Stimulated activated CD4-positive, alpha-beta T cell treated with anti-CD3 and anti-CD28 coated beads, TNF-alpha, amount 100 ng/mL, for 24 hours (primary cell): Measurements from ENCODE around the gene ITGA3.

Experiments used
- DNase-seq, 3 experiments: peaks; one replicate each; pipeline ENCODE4 v3.0.0-alpha.2; 2020; ENCODE audit warnings: low read depth in 3 of 3

The ITGA3 gene

DNA sequence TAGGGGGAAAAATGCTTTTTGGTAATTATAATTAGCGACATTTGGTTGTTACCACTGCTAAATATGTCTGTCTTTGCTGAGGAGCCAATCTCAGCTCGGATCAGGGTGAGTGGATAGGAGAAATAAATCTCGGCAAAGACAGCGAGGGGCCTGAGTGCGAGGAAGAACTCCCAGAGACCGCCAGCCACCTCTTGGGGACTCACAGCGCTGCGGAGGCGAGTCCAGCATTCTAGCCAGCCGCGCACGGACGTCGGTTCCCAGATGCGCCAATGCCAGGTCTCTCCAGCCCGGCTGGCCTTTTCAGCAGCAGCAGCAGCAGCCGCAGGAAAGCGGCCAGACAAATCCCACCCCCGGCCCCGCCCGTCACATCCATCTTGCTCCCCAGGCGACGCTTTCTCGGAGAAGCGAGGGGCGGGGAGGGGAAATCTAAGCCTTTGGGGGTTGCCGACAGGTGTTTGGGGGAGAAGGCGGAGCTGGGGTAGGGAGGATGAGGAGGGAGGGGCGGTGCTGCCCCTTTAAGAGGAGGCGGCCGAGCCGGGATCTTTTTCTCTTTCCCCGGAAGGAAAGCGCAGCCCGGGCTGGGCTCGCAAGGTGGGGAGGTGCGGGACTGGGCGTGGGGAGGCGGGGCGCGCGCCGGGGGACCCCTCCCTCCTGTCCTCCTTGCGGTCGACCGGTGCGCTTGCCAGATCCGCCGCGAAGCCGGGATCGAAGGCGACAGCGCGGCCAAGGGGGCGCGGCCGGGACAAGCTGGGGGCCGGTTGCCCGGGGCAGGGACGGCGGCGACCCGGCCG, at the start of gene ITGA3:
Gene ITGA3 (plus strand): TSS at position 685 of the 791 bp plus-strand sequence. CDS start 330 bp downstream, outside the sequence.
- peak; percentile 23 to 73 (median 37) for DNase-seq

DNA sequence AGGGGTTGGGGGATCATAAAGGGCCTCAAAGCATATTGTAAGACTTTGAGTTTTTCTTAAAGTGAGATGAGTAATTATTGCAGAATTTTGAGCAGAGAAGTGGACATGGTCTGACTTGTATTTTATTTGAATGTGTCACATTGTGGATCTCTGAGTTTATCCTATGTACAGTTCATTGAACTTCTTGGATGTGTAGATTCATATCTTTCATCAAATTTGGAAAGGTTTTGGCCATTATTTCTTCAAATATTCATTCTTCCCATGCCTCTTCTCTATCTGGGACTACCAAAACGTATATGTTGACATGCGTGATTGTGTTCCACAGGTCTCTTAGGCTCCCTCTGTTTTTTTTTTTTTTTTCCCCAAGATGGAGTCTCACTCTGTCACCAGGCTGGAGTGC, 46.6 kb upstream of the ITGA3 start:
- no peak for DNase-seq

DNA sequence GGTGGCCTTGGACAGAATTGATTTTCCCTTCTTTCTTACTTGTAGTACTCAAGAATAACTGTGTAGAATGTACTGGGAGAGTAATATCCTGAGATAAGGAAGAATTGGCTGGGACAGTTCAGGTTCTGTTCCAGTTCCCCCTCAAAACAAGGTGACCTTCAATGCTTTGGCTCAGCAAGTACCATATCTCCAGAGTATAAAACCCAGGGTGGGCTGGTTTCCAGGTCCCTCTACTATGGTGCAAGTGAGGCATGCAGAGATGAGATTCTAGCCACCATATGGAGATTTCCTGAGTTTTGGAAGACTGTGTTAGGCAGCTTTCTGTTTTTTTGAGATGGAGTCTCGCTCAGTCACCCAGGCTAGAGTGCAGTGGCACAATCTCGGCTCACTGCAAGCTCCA, 42.8 kb upstream of the ITGA3 start:
- DNase-seq = no peak

DNA sequence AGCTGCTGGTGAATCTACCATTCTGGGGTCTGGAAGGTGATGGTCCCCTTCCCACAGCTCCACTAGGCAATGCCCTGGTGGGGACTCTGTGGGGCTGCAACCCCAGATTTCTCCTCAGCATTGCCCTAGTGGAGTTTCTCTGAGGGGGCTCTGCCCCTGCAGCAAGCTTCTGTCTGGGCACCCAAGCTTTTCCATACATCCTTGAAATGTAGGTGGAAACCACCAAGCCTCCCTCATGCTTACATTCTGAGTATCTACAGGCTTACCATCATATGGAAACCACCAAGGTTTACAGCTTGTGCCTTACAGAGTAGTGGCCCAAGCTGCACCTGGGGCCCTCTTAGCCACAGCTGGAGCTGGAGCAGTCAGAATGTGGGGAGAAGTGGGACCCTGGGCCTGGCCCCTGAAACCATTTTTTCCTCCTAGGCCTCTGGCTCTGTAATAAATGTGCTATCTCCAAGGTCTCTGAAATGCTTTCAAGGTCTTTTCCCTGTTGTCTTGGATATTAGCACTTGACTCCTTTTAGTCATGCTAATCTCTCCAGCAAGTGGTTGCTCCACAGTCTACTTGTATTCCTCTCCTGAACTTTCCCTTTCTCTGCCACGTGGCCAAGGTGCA, 41.3 kb upstream of the ITGA3 start:
- no peak for DNase-seq

DNA sequence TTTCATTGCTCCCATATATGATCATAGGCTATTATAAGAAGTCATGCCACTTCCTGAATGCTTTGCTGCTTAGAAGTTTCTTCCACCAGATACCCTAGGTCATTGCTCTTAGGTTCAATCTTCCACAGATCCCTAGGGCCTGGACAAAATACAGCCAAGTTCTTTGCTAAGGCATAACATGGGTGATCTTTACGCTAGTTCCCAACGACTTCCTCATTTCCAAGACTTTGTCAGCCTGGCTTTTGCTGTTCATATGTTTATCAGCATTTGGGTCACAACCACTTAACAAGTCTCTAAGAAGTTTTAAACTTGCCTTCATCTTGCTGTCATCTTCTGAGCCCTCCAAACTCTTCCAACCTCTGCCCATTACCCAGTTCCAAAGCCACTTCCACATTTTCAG, 40.8 kb upstream of the ITGA3 start:
- DNase-seq = no peak

DNA sequence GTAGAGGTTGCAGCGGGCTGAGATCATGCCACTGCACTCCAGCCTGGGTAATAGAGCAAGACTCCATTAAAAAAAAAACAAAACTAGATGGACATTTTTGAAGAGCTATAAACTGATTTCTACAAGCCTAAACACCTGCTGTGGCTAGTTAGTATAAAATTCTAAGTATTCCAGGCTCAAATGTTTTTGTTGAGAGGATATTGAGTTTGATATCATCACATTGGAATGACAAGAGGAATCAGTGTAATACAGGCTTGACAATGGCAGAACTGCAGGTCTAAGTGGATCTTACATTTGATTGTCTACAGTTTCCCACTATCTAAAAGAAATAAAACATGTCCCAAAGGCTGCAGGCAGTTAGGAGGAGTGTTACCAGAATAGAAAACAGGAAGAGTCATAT, 37.0 kb upstream of the ITGA3 start:
- no peak for DNase-seq

DNA sequence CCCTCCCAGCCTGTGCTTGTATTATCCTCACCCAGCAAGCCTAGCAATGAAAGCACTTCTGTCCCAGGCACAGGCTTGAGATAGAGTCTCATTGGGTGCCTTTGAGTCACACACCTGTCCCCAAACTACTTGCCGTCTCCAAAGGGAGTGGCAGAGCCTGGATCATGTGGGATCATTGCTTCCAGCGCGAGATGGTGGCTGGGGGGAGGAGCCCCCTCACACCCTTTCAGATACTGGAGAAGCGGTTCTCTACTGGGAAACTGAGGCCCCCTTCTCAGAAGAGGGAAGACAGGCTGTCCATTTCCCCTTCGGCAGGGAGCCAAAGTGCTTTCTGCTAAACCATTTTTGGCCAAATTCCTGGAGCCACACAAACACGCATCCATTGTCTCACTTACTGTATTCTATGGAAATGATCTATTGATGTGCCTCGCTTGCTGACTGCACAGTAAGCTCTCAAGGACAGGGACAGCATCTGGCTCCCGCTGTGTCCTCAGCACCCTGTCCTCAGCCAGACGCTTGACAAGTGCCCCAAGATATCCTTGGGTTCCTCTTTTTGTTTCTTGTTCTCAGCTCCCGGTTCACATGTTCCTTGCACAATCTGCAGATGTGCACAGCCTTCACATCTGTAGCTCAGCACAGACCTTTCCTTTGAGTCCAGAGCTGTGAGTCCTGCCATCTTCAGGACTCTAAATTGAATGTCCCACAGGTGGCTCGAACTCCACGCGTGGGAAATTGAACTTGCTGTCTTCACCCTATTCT, 34.9 kb upstream of the ITGA3 start:
- no peak for DNase-seq

DNA sequence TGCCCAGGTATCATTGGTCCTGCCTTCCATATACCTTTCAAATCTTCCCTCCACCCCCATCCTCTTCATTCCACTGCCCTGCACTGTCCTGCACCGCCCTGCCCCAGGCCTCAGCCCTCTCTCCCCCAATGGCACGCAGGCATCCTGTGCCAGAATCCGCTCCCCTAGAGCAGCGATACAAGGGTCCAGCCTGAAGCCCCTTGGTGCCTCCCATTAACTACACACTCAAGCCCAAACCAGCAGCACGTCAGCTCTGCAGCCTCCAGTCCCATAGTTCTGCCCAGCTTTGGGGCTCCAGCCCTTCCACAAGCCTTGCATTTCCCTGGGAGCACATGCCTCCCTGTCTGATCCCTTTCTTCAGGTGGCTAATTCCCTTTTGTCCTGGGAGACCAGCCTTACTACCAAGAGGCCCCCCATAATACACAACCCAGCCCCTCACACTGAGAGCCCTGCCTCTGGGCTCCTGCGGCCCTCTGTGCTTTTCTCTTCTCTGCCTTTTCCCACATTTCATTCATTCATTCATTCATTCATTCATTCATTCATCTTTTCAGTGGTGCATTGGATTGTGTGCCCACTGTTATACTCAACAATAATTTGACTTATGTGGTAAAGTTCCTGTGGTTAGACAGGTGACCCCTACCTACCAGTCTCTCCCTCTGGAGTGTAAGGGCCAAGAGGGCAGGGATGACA, 34.1 kb upstream of the ITGA3 start:
- DNase-seq = no peak

DNA sequence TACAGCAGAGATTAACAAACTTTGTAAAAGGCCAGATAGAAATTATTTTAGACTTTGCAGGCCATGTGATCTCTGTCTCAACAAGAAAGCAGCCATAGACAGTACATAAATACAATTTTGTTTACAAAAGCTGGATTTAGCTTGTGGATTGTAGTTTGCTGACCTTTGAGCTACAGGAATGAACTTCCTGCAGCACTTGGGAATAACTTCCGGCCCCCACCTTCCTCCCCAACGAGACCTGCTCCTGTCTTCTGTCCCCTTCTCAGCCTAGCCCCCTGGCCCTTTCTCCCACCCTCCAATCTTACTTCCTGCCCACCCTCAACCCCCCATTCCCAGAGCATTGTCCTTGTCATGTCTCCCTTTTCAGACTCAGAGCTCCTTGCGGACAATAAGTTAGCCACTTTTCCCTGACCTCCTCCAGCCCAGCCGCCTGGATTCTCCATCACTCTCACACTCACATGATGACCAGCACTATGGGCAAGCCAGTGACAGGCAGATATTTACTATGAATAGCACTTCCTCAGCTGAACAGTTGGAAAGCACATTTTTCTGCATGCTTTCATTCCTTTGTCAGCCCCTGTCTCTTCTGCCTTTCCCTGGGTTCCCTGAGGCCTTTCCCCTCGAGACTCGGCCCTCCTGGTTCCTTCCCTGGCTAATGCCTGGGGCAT, 33.3 kb upstream of the ITGA3 start:
- DNase-seq = no peak

DNA sequence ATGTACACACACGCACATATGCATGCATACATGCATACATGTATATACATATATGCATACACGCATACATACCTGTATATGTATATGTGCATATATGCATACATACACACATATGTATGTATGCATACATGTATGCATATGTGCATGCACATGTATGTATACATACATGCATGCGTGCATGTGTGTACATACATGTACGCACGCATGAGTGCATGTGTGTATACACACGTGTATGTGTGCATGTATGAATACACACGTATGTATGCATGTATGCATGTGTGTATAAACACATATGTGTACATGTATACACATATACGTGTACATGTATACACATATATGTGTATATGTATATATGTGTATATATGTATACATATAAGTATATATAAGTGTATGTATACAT, 32.4 kb upstream of the ITGA3 start:
- DNase-seq = no peak

DNA sequence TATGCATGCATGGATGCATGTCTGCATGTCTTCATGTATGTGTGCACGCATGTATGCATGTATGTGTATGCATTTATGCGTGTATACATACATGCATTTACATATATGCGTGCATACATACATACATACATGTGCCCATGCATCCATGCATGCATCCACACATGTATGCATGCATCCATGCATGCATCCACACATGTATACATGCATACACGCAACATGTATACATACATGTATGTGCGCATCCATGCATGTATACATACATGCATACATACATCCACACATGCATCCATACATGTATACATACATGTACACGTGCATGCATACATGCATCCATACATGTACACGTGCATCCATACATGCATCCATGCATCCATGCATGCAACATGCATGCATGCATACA, 31.1 kb upstream of the ITGA3 start:
- no peak for DNase-seq

DNA sequence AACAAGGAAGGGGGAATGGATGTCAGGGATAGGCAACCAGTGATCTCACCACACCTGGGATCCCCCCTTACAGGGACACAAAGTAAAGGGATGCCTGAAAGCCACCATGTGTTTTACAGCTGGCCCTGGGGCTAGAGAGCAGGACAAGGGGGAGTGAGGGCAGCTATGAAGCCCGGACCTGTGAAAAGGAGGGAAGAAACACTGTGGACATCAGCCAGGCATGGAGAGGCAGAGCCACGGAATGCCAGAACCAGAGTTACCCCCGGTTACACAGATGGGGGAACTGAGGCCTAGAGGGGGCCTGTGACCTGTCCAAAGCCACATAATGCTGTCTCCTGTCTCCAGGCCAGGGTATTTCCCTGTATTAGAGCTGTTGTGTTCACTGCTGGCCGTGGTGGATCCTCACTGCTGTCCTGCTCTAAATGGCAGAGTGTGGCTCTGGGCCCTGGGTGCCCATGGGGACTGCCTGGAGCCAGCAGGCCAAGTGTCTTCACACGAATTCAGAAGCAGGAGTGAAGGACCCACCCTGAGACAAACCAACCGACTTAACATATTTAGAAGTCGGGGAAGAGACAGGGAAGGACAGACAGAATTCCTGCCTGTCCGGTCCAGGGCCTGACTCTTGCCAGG, 29.7 kb upstream of the ITGA3 start:
- no peak for DNase-seq

DNA sequence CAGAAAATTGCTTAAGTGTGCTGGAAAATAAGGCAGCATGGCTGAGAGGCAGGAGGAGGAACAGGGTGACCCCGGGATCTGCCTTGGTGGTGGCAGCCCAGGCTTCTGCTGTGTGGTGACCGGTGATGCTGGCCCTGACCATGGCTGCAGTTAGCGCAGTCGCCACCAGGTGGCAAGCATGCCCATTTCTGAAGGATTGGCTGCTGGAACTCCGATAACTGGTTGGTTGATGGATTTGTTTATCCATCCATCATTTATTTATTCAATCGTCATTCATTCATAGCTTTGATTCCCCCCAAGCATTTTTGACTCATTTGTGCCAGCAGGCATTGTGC, 29.1 kb upstream of the ITGA3 start:
- peak; percentile 65 to 79 (median 68) for DNase-seq

DNA sequence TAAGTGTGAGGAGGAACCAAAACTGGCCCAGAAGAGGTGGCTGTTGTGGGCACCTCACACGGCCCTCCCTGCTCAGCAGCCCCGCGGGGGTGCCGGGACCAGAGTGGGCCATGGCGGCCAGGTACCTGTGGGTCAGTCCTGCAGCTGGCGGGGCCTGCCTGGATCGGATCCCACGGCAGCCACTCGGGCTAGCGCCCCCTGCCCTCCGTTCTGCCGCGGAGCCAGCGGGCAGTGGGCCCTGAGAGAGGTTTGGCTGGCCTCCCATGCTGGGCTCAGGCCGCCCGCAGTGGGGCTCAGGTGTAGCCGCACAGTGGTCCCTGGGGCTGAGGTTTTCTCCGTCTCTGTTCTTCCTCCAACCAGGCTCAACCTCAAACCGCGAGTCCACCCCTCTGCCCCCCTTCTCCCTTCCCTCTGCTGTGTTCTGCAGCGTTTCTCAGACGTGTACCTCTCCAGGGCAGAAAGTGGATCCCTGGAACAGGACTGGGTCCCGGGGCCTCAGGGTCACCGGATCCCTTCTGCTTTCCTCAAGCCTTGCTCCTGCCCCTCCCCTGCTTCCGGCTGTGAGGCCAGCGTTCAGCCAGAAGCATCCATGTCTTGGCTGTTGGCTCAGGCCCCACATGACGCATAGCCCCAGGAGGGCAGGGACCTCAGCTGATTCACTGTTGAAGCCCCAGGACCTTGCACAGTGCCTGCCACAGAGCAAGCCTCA, 28.6 kb upstream of the ITGA3 start:
- no peak for DNase-seq

DNA sequence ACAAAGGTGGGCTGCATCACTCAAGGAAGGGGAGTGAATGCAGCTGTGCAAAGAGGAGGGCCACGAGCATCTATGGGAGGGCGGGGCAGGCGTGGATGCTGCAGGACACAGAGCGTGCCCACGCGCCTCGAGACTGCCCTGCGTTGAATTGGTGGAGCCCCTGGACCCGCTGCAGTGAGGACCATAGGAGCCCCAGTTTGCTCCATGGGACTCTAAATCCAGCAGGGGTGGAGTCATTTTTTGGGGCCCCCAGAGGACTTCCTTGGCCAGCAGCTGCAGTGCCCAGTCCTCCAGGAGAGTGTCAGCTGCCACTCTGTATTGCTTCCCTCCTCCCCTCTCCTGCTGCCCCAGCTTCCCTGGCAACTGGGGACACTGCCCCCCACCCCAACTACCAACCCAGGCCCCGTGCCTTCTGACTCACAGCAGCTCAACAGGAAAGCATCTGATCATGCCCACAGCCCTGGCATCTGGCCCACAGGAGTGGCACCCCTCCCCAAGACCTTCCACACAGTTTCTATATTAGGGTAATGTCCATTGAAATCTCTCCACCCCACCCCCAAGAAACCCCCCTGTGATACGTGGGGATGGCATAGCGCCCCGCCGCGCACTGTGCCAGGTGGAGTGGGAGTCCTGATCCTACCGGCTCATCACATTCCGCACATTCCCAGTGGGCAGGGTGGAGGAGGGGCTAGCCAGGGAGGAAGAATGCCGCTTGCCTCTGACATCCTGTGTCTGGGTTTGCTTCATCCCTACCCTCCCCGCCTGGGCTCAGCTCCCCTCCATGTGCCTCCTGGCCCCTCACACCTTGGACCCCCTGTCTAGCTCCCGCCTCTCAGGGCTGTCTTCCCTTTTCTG, 27.8 kb upstream of the ITGA3 start:
- DNase-seq = no peak

DNA sequence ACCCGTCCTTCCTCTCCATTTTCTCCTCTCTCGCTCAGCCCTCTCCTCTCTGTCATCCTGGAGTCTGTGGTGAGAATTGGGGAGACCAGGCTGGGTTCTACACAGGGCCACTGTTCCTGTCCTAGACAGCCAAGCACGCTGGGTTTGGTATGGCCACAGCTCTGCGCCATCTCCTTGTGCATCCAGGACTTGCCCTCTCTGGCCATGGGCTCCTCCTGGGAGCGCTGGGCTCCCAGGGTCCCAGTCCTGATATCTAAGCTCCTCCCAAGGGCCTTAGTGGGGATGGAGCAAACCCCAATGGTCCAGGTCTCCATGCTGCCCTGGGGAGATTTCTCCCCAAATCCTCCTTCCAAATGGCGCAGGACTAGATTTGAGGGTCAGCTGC, 27.2 kb upstream of the ITGA3 start:
- DNase-seq = no peak

DNA sequence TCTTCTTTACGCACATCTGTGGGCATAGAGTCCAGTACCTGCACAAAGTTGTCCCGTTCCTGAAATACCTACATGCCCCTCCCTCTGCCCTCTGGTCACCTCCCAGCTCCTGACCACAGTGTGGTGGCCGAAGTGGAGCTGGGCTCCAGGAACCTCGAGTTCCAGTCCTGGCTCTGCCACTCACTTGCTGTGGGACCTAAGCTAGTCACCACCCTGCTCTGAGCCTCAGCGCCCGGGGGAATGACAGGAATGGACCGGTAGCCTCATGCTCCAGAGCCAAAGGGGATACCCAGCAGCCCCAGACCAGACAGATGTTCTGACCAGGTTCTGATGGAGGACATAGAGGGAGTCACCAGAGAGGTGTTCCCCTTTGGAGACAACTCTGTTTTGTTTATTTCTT, 26.7 kb upstream of the ITGA3 start:
- DNase-seq = no peak

DNA sequence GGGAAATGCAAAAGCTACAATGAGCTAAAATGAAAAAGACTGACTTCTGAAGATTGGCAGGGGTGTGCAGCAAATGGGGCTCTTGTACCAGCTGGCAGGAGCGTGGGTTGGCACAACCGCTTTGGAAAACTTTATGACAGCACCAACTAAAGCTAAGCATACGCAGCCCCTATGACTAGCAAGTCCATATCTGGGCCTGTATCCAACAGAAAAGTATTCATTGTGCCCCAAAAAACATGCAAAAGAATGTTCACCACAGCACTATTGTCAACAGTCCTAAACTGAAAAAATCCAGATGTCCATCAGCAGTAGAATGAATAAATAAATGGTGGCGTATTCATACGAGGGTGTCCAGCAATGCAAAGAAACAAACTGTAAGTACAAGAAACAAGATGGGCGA, 22.6 kb upstream of the ITGA3 start:
- no peak for DNase-seq

DNA sequence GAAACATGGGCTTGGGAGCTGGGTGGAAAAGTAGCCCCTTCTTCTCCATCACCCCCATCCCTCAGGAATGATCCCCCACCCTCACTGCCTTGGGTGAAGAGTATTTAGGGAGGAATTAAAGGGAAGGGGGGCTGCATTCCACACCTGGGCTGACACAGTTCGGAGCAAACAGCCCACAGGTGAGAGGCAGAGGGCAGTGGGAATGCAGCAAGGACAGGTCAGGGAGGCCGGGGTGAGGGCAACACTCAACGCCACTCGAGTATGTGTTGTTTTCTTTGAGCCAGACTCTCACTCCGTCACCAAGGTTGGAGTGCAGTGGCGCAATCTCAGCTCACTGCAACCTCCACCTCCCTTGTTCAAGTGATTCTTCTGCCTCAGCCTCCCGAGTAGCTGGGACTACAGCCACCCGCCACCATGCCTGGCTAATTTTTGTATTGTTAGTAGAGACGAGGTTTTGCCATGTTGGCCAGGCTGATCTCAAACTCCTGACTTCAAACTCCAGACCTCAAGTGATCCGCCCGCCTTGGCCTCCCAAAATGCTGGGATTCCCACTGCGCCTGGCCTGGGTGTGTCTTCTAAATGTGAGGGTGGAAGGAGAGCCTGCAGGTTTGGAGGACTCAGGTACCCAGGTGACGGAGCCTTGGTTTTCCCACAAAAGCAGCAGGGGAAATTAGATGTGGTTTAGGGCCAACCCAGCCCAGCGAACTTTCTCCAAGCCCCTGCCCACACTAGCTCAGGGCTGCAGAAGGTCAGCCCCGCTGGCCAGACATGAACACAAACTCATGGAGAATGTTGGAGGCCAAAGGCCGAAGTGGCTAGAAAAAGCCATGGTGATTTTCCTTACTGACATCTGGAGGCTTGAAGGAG, 21.2 kb upstream of the ITGA3 start:
- no peak for DNase-seq
